Amygdala (tissue), 56 donors: ENCODE measurements around the gene ALG12.

ENCODE experiments used
- DNase-seq, 56 donors: peaks; one replicate each; lab custom pipeline; 2025; lab: John Stamatoyannopoulos, UW

Gene ALG12

DNA sequence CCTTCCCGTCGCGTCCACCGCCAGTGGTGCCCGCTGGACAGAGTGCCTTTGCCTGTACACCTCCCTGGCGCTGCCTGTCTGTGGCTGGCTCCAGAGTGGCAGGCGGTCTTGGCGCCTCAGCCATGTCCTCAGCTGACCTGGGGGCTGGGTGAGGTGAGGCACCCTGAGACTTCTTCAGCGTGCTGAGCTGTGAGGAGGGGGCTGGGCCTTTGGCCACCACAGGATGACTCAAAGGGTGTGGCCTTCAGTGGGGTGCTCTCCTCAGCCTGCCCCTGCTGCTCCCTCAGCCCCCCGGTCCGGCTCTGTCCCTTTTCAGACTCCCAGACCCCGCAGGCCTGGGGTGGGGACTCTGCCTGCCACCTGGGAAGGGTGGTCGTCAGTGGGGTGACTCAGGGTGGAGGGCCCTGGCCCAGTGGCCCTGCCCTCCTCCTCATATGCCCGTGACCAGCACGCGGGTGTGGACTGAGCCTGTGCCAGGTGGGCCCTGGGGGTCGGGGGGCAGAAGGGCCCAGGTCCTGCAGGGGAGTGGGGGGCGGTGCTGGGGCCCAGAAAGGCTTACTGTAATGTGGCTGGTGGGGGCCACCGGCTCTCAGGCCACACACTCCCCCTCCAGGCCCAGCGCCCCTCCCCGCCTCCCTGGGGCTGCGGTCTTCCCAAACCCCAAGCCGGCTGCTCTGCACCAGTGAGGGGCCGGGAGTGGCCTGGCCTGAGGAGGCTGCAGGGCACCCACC lies 16.1 kb upstream of the ALG12 start:
- peak in 17 of 56 donors; percentile 9 to 66 (median 27) for DNase-seq

- peak in 26 of 56 donors; percentile 8 to 72 (median 52) for DNase-seq
These were observed 15.3 kb upstream of the ALG12 start for GRCh38 chr22:49933236-49934159.

DNA sequence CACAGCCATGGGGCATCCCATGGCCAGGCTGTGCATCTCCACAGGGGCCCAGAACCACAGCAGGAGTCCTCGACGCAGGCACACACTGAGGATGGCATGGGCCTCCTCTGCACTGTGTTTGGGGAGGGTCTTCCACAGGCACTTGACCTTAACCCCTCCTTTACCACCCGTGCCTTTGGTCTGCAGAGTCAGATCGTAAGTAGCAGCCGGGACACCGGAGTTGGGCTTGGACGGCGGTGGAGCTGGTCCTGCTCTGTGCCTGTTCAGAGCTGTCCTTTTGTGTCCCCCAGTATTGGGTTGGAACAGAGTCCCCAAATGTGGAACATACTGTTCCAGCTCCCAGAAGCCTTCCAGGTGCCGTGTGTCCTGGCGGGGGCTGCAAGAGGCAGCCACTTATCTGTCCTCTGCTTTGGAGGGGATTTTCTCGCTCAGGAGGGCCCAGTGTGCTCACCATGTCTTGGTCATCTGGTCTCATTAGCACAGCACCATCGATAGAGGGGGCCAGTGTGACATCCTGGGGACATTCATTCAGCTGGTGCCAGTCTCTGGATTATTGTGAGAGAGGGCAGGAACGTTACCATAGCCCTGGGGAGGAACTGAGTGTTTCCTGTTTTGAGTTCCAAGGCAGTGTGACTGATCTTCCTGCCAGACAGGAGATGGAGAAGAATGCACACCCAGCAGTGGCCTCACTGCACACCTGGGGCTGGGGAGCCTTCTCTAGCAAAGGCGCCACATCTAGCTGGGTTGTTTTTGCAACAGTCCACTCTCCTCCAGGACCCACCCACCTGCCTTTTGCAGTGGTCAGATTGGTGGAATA lies 12.6 kb upstream of the ALG12 start:
- peak in 47 of 56 donors; percentile 8 to 85 (median 51) for DNase-seq

GRCh38 chr22:49929994-49930575 lies 11.8 kb upstream of the ALG12 start:
- DNase-seq = peak in 1 of 56 donors; percentile 1

DNA sequence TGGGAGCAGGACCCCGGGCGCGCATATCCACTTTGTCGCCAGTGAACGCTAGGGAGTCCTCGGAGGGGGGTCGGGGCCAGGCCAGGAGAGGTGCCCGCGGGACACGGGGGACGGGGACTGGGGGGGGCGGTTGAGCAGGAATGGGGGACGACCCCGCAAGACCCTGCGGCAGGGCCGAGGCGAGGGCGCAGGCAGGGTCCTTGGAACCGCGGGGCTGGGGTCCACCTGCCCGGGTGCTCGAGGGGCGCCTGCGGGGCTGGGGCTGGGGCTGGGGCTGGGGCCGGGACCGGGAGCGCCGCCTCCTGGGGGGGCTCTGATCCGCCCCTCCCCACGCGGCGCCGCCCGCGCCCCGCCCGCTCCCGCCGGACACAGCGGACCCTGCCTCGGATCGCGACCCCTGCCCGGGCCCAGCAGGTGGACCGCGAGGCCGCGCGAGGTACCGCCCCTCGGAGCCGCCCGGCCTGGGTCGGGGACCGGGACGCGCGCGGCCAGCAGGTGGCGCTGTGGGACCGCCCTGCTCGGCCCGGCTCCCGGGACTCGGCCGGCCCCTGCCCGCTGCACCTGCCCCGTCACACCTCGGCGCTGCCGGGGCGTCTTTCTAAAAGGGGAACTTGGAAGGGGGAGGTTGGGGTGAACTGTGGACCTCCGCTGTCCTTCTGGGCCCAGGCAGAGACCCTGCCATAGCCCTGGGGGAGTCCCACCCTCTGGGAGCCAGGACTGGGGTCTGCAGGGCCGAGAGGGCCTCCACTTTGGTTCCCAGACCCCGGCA lies 11.2 kb upstream of the ALG12 start:
- DNase-seq = peak in 23 of 56 donors; percentile 5 to 69 (median 17)

- DNase-seq = no peak
These were observed 10.4 kb upstream of the ALG12 start for GRCh38 chr22:49928555-49929210.

- no peak for DNase-seq
These were observed 9.9 kb upstream of the ALG12 start for GRCh38 chr22:49928185-49928495.

GRCh38 chr22:49927483-49928184 lies 9.4 kb upstream of the ALG12 start:
- DNase-seq = no peak

GRCh38 chr22:49926916-49927315 lies 8.7 kb upstream of the ALG12 start:
- no peak for DNase-seq

- no peak for DNase-seq
These were observed 7.4 kb upstream of the ALG12 start for GRCh38 chr22:49925525-49926128.

GRCh38 chr22:49924113-49924833 lies 6.0 kb upstream of the ALG12 start:
- DNase-seq = no peak

DNA sequence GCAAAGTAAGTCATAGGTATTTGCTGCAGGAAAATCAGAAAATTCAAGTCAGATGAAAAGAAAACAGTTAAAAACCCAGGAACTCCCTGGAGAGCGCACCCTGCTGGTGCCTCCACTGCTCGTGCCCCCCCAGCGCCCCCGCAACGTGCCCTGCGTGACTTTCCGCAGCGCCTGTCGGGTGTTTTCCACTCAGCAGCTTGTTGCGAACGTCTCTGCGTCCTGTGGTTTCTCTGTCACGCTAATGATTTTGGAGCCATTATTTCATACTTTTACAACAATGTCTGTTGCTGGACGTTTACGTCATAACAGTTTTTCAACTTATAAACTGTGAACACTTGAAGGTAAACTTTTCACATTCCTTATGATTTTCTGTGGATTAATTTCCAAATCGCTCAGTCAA lies 5.2 kb upstream of the ALG12 start:
- DNase-seq = no peak

DNA sequence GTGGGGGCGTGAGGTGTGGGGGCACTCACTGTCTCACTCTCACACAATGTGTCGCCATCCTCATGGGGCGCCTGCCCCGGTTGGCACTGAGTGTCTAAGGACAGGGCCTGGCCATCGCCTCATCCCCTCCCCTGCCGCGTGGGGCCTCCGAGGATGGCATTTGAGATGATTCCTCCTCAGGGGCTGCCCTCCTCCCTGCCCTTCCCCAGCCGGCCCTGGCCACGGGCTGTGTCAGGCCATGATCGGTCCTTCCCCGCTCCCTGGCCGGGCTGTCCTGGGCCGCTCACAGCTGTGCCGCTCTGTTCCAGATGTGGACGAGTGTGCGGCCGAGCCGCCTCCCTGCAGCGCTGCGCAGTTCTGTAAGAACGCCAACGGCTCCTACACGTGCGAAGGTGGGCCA lies 4.7 kb upstream of the ALG12 start:
- DNase-seq = no peak

GRCh38 chr22:49922484-49922883 lies 4.2 kb upstream of the ALG12 start:
- no peak for DNase-seq

- DNase-seq = no peak
These were observed 3.5 kb upstream of the ALG12 start for GRCh38 chr22:49921508-49922278.

GRCh38 chr22:49920859-49921258 lies 2.6 kb upstream of the ALG12 start:
- DNase-seq = no peak
